ENCODE results near the gene ACTA1. TPM values are rescaled to one million over a fixed set of nuclear protein-coding genes. Genes with fewer than 3 reads are reported as not detected.

Gene ACTA1
- total RNA-seq, 8 experiments from 2014 or later = 0.11 to 0.81 (median 0.44) TPM; not detected in 2

DNA sequence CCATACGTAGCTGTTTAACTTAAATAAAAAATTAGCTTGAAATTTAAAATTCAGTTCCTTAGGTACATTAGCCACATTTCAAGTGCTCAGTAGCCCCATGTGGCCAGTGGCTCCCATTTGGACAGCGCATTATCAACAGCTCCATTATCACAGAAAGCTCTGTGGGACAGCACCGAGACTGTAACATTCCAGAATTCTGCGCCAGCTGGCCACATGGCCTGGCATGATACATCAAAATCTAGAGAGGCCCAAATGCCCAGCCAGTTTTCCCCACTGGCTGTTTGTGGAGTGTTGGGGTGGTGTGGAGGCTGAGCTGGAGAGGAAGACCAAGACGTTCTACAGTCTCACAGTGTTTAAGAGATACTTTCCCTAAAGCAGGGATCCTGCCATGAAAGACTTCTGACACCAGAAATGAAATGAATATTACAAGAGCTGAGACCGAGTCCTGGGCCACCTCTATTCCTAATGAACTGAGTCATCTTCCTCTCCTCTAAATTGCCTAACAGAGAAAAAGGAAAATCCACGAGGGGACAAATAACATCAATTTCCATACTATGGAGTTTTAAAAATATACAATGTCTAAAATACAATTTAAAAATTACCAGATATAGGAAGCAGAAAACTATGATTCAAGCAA lies 27.3 kb upstream of the ACTA1 start:
- no peak overlapping the region for H3K4me3 ChIP-seq
- 78 to 100% (median 90%) methylated on average over 1 to 7 of the region's 7 CpGs for WGBS, 10 experiments
- H3K4me1 ChIP-seq (replicated peaks in 1 of 2) = no peaks in the 10 kb centered on the region
- ATAC-seq (replicated peaks in 6 of 8) = no peak
- H3K27ac ChIP-seq = no peak overlapping the region
- in situ Hi-C loops (cut with MboI; ENCODE audit: low pct_unique_long_range_greater_than_20kb in 2 of 9, low sequenced_read_pairs in 9 of 9, unreplicated experiment in 9 of 9) = loop anchor here in 1 of 9 experiments (25.0 kb wide), 1 partner anchor 199 kb away; the partner anchor contains the start of gene RAB4A

DNA sequence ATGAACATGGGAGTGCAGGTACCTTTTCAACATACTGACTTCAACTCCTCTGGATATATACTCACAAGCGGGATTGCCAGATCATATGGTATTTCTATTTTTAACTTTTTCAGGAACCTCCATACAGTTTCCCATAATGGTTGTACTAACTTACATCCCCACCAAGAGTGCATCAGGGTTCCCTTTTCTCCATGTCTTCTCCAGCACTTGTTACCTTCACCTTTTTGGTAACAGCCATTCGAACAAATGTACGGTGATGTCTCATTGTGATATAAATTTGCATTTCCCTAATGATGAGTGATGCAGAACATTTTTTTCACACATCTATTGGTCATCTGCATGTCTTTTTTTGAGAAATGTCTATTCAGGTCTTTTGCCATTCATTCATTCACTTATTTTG lies 25.9 kb upstream of the ACTA1 start:
- in situ Hi-C loops (cut with MboI; ENCODE audit: low pct_unique_long_range_greater_than_20kb in 2 of 9, low sequenced_read_pairs in 9 of 9, unreplicated experiment in 9 of 9) = loop anchor here in 1 of 9 experiments (25.0 kb wide), 1 partner anchor 198 kb away; the partner anchor contains the start of gene RAB4A
- WGBS, 10 experiments = 90 to 100% (median 100%) methylated on average over 1 to 3 of the region's 3 CpGs; no CpG with 5 or more reads in 1 of the 10 experiments
- no peak for ATAC-seq (replicated peaks in 6 of 8)
- Histone ChIP-seq H3K27ac (no peak overlapping the region), H3K4me1 (replicated peaks in 1 of 2) (no peaks in the 10 kb centered on the region), H3K4me3 (no peak overlapping the region)

DNA sequence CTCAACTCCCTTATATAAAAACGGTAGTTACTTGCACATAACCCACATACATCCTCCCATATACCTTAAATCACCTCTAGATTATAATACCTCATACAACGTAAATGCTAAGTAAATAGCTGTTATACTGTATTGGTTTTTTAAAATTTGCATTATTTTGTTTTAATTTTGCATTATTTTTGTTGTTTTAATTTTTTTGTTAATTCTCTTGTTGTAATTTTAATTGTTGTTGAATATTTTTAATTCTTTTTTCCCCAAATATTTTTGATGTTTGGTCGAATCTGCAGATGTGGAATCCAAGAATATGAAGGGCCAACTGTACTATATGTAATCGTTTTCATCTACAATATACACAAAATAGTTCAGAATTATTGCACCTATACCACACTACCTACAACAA lies 23.5 kb upstream of the ACTA1 start:
- 76 to 97% (median 91%) methylated on average over 4 of the region's 4 CpGs for WGBS, 10 experiments

DNA sequence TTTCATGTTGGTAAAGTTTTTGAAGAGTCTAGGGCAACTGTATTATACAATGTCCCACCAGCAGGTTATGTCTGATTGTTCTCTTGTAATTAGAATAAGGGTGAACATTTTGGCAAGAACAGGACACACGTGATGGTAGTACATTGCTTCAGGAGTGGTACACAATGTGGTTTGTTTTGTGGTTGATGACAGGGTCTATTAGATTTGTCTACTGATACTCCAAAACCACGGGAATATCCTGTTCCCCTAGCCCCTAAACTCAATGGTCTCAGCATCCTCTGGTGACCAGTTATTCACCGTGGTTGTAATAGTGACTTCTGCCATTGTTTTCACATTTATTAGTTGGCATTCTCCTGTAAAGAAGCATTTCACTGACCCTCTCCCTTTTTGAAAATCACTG lies 22.1 kb upstream of the ACTA1 start:
- no peak for ATAC-seq (replicated peaks in 6 of 8)
- Histone ChIP-seq H3K27ac (no peak overlapping the region), H3K4me1 (replicated peaks in 1 of 2) (no peaks in the 10 kb centered on the region), H3K4me3 (no peak overlapping the region)
- in situ Hi-C loops (cut with MboI; ENCODE audit: low pct_unique_long_range_greater_than_20kb in 2 of 9, low sequenced_read_pairs in 9 of 9, unreplicated experiment in 9 of 9) = loop anchor here in 1 of 9 experiments (25.0 kb wide), 1 partner anchor 194 kb away; the partner anchor contains the start of gene RAB4A
- 60 to 100% (median 74%) methylated on average over 1 to 3 of the region's 3 CpGs for WGBS, 10 experiments

More for the DNA sequence above, 23.5 kb upstream of the ACTA1 start:
- no peak overlapping the region for H3K27ac ChIP-seq
- in situ Hi-C loops (cut with MboI; ENCODE audit: low pct_unique_long_range_greater_than_20kb in 2 of 9, low sequenced_read_pairs in 9 of 9, unreplicated experiment in 9 of 9) = loop anchor here in 1 of 9 experiments (25.0 kb wide), 1 partner anchor 195 kb away; the partner anchor contains the start of gene RAB4A
- no peaks in the 10 kb centered on the region for H3K4me1 ChIP-seq (replicated peaks in 1 of 2)
- no peak for ATAC-seq (replicated peaks in 6 of 8)
- H3K4me3 ChIP-seq = no peak overlapping the region

DNA sequence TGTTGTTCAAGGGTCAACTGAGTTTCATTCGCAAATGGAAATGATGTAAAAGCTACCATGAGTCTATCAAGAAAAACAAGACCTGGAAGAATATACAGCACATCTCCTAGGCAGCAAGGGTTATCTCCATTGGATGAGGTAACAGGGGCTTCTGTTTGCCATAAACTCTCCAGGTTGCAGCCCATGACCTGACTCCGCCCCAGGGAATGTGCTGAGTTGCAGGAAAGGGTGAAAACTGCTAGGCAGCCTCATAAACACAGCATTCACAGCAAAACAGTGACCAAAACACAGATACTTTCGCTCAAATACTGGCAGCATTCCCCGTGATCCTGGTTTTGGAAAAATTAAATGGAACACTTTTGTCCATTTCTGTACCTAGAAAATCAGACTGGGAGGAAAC lies 20.2 kb upstream of the ACTA1 start:
- Histone ChIP-seq H3K4me1 (replicated peaks in 1 of 2) (no peaks in the 10 kb centered on the region), H3K27ac (no peak overlapping the region), H3K4me3 (no peak overlapping the region)
- in situ Hi-C loops (cut with MboI; ENCODE audit: low pct_unique_long_range_greater_than_20kb in 2 of 9, low sequenced_read_pairs in 9 of 9, unreplicated experiment in 9 of 9) = loop anchor here in 1 of 9 experiments (25.0 kb wide), 1 partner anchor 192 kb away; the partner anchor contains the start of gene RAB4A
- ATAC-seq (replicated peaks in 6 of 8) = no peak
- 93 to 100% (median 100%) methylated on average over 1 to 4 of the region's 4 CpGs; no CpG with 5 or more reads in 1 of the 10 experiments for WGBS, 10 experiments

DNA sequence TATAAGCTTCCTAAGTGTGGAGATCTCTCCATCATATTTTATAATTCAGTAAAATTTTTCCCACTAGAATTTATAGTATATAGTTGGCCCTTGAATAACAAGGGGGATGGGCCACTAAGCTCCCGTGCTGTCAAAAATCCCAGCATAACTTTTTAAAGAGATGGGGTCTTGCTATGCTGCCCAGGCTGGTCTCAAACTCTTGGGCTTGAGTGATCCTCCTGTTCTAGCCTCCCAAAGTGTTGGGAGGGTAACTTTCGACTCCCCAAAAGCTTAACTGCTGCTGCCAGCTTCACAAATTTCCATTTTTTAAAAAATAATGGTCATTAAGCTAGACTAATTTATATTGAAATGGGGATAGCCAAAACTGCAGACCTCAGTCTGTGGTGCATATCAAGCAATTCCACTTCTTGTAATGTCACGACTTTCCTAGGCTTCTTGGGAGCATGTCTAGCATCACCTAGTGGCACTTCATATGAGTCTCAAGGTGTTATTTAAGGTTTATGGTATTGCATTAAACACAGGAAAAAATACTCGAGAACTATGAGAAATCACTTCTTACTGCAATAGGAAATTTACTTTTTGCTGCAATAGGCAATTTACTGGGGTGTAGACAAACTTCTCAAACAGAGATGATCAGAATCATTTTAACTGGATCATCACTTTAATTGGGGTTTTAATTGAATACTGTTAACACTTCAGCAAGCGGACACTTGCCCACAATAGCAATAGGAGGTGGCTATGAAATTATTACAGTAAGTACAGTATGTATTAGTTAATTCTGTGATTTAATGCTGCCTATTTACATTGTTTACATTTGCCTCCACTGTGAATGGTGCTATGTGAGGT lies 19.3 kb upstream of the ACTA1 start:
- in situ Hi-C loops (cut with MboI; ENCODE audit: low pct_unique_long_range_greater_than_20kb in 2 of 9, low sequenced_read_pairs in 9 of 9, unreplicated experiment in 9 of 9) = loop anchor here in 1 of 9 experiments (25.0 kb wide), 1 partner anchor 191 kb away; the partner anchor contains the start of gene RAB4A
- Histone ChIP-seq H3K4me1 (replicated peaks in 1 of 2) (no peaks in the 10 kb centered on the region), H3K4me3 (no peak overlapping the region), H3K27ac (no peak overlapping the region)
- WGBS, 10 experiments = 73 to 100% (median 87%) methylated on average over 2 to 5 of the region's 5 CpGs; no CpG with 5 or more reads in 1 of the 10 experiments
- peak in 1 of 8 experiments; percentile 22 for ATAC-seq (replicated peaks in 6 of 8)

DNA sequence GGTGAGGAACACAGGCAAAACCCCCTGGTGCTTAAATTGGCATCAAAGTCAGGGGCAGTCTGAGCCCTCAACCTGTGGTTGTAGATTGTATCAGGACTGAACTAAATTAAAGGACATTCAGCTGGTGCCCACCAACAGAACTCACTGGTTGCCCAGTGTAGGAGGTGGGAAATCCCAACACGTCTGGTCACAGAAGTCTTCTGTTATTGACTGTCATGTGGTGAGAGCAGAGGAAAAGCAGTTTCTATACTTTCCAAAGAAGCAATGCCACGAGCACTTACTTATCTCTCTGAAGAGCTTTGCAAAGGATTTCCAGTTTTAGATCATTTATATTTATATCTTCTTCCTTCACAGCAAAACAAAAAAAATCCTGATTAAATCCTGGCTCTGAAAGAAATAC lies 15.0 kb upstream of the ACTA1 start:
- Histone ChIP-seq H3K4me3 (no peak overlapping the region), H3K27ac (no peak overlapping the region), H3K4me1 (replicated peaks in 1 of 2) (no peaks in the 10 kb centered on the region)
- ATAC-seq (replicated peaks in 6 of 8) = no peak
- 88 to 100% (median 100%) methylated on average over 1 to 2 of the region's 2 CpGs; no CpG with 5 or more reads in 4 of the 10 experiments for WGBS, 10 experiments
- in situ Hi-C loops (cut with MboI; ENCODE audit: low pct_unique_long_range_greater_than_20kb in 2 of 9, low sequenced_read_pairs in 9 of 9, unreplicated experiment in 9 of 9) = no loop called here

DNA sequence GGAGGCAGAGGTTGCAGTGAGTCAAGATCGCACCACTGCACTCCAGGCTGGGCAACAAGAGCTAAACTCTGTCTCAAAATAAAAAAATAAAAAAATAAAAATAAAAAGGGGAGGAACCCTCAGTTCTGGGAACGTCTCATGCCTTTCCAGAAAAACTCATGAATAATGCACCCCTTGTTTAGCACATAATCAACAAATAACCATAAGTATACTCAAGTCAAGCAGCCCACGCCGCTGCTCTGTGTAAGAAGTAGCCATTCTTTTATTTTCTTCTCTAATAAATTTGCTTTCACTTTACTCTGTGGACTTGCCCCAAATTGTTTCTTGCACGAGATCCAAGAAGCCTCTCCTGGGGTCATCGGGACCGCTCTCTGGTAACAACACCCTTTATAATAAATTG lies 14.5 kb upstream of the ACTA1 start:
- Histone ChIP-seq H3K4me3 (no peak overlapping the region), H3K27ac (no peak overlapping the region), H3K4me1 (replicated peaks in 1 of 2) (no peaks in the 10 kb centered on the region)
- in situ Hi-C loops (cut with MboI; ENCODE audit: low pct_unique_long_range_greater_than_20kb in 2 of 9, low sequenced_read_pairs in 9 of 9, unreplicated experiment in 9 of 9) = no loop called here
- peak in 3 of 8 experiments; percentile 74 to 78 (median 76) for ATAC-seq (replicated peaks in 6 of 8)
- 75 to 100% (median 93%) methylated on average over 1 to 7 of the region's 7 CpGs for WGBS, 10 experiments

GRCh38 chr1:229447809-229448252 lies 13.9 kb upstream of the ACTA1 start:
- no peaks in the 10 kb centered on the region for H3K4me1 ChIP-seq (replicated peaks in 1 of 2)
- in situ Hi-C loops (cut with MboI; ENCODE audit: low pct_unique_long_range_greater_than_20kb in 2 of 9, low sequenced_read_pairs in 9 of 9, unreplicated experiment in 9 of 9) = no loop called here
- no peak for ATAC-seq (replicated peaks in 6 of 8)
- no peak overlapping the region for H3K27ac ChIP-seq
- H3K4me3 ChIP-seq = no peak overlapping the region
- 60 to 100% (median 92%) methylated on average over 1 to 11 of the region's 11 CpGs; no CpG with 5 or more reads in 2 of the 10 experiments for WGBS, 10 experiments

- Histone ChIP-seq H3K4me1 (replicated peaks in 1 of 2) (no peaks in the 10 kb centered on the region), H3K27ac (no peak overlapping the region), H3K4me3 (no peak overlapping the region)
- 90 to 100% (median 99%) methylated on average over 1 to 4 of the region's 4 CpGs; no CpG with 5 or more reads in 2 of the 10 experiments for WGBS, 10 experiments
- in situ Hi-C loops (cut with MboI; ENCODE audit: low pct_unique_long_range_greater_than_20kb in 2 of 9, low sequenced_read_pairs in 9 of 9, unreplicated experiment in 9 of 9) = no loop called here
- ATAC-seq (replicated peaks in 6 of 8) = no peak
These were observed 11.9 kb upstream of the ACTA1 start for GRCh38 chr1:229445828-229446227.

DNA sequence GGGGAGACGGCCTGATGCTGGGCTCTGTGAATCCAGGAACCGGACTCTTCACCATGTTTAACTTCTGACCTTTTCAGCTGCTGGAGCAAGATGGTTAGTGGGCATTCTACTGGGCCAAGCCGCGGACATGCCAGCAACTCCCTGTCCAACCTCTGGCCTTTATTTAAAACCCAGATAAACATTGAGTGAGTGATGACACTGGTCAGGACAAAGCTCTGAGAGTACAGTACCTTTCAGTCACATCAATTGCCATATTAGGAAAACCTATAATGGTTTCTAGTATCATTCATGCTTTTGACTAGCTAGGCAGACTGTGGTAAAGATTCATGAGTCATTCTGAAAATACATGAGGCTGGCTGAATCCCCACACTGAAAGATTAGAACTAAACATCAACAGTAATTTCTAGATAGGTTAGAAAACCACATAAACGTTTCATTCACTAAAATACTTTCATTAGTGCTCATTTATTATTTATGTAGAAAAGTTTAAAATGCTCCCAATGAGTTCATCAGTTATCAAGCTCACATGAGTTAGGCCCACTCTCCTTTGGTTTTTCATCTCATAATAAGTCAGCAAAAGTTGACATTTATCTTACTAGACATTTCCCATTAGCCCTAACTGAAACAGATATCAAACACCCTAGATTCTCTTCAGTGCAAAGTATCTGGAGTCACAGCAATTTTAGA lies 7.1 kb upstream of the ACTA1 start:
- ATAC-seq (replicated peaks in 6 of 8) = peak in 2 of 8 experiments; percentile 25 to 34
- Histone ChIP-seq H3K4me1 (replicated peaks in 1 of 2) (no peaks in the 10 kb centered on the region), H3K27ac (no peak overlapping the region), H3K4me3 (no peak overlapping the region)
- 0 to 63% (median 55%) methylated on average over 1 to 5 of the region's 5 CpGs; no CpG with 5 or more reads in 2 of the 10 experiments for WGBS, 10 experiments
- in situ Hi-C loops (cut with MboI; ENCODE audit: low pct_unique_long_range_greater_than_20kb in 2 of 9, low sequenced_read_pairs in 9 of 9, unreplicated experiment in 9 of 9) = no loop called here

GRCh38 chr1:229438021-229438420 lies 4.1 kb upstream of the ACTA1 start:
- in situ Hi-C loops (cut with MboI; ENCODE audit: low pct_unique_long_range_greater_than_20kb in 2 of 9, low sequenced_read_pairs in 9 of 9, unreplicated experiment in 9 of 9) = no loop called here
- 33 to 100% (median 100%) methylated on average over 1 to 3 of the region's 3 CpGs; no CpG with 5 or more reads in 1 of the 10 experiments for WGBS, 10 experiments
- Histone ChIP-seq H3K4me3 (no peak overlapping the region), H3K4me1 (replicated peaks in 1 of 2) (peaks cover 0 to 8% of the 10 kb centered on the region in 2 donors), H3K27ac (no peak overlapping the region)
- ATAC-seq (replicated peaks in 6 of 8) = no peak

Data from motor neuron (in vitro differentiated cells).